ENCODE data around the gene HAAO. TPM values are rescaled to one million over a fixed set of nuclear protein-coding genes. Genes with fewer than 3 reads are reported as not detected.
A peak's percentile ranks its signal among the peaks of the same experiment; 100 is the strongest.

HAAO gene
- total and polyA plus RNA-seq, 2 experiments from 2014 or later = 0.36 TPM; not detected in 1

DNA sequence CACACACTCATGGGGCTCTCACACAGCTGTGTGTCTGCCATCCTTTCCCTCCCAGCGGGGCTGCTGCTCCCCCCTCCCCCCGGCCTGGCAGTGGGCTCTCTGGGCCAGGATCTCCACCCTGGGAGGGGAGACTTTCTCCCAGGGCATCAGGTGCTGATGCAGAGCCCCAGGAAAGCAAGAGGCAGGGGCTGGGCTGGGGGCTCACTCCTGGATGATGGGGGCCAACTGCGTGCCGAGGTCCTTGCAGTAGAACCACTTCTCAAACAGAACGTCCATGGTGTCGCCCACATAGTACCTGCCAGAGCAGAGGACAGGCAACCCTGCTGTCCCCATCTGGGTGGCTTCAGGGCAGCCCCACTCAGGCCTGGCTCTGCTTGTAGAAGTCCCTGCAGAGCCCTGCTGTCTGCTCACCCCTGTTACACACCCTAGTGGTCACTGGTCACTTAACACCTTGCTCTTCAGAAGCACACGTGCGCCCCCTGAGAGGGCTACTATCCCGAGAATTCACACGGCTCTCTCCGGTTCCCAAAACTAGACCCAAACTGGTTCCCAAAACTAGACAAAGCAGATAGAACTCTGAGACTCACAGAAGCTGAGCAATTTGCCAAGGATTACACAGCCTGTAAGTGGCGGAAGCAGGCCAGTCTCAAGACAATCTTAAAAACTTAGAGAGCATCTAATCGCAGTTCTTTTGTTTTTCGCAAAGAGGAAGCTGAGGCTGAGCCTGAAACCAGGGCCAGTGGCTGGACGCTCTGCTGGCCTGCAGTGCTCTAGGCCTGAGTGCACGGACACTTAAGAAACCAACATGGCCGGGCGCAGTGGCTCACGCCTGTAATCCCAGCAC lies 21.9 kb downstream of the HAAO start:
- Histone ChIP-seq H3K4me1 (ENCODE audit: insufficient read depth) (no peaks in the 10 kb centered on the region), H3K4me2 (ENCODE audit: unreplicated experiment) (no peak overlapping the region), H4K20me1 (ENCODE audit: insufficient read depth) (no peaks in the 10 kb centered on the region), H3K9me3 (ENCODE audit: low read depth) (no peaks in the 10 kb centered on the region), H2AFZ (no peak overlapping the region), H3F3A (ENCODE audit: insufficient read depth) (no peaks in the 10 kb centered on the region), H3K4me3 (no peak overlapping the region), H3K27me3 (replicated peaks; ENCODE audit: insufficient read depth) (no peaks in the 10 kb centered on the region), H3K9me2 (ENCODE audit: insufficient read depth) (no peaks in the 10 kb centered on the region), H3K9ac (no peak overlapping the region), H3K27ac (no peak overlapping the region), H3K36me3 (ENCODE audit: low read depth) (no peaks in the 10 kb centered on the region), H3K79me2 (ENCODE audit: insufficient read depth) (no peaks in the 10 kb centered on the region)
- WGBS, 2 experiments (ENCODE audit: low coverage in 1 of 2, low lambda C conversion rate in 2 of 2, missing lambda C conversion rate in 2 of 2) = 92 to 93% methylated on average over 18 to 19 of the region's 19 CpGs
- TF ChIP-seq EZH2phosphoT487 (IDR thresholded peaks at IDR 0.05; ENCODE audit: insufficient read depth, low read depth) (no peak), EZH2 (IDR thresholded peaks at IDR 0.05; ENCODE audit: insufficient read depth, poor library complexity, severe bottlenecking) (no peak)
- DNase-seq = peak; percentile 51
- in situ Hi-C loops (cut with MboI) = no loop called here

DNA sequence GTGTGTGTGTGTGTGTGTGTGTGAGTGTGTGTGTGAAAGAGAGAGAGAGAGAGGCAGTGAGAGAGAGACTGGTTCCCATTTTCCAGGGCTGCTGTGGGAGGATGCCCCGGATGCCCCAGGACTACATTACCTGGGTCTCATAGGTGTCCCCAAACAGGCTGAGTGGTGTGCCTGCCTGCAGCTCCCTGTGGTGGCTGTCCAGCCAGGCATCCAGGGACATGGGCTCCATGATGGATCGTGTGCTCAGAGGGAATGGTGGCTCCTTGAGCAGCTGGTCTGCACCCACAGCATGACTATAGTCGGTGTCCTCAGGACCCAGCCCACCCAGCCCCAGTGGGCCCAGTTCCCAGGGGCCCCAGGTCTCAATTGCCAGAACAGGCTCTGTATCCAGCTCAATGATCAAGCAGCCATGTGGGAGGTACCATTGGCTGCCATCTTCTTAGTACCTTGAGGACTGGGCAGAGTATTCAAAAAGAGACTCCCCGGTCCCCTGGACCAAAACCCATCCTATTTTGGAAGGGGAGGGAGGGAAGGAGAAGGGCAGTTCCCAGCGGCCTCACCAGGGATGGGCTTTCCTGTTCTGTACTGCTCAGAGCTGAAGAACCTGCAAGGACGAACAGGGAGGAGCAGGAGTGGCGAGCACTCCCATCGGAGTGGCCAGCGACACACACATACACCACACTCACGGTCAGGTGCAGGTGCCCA lies 22.6 kb downstream of the HAAO start:
- no peaks in the 10 kb centered on the region for H3K9me2 ChIP-seq (ENCODE audit: insufficient read depth)
- no peaks in the 10 kb centered on the region for H3K9me3 ChIP-seq (ENCODE audit: low read depth)
- no peaks in the 10 kb centered on the region for H3K36me3 ChIP-seq (ENCODE audit: low read depth)
- no peaks in the 10 kb centered on the region for H3K27me3 ChIP-seq (replicated peaks; ENCODE audit: insufficient read depth)
- no peaks in the 10 kb centered on the region for H4K20me1 ChIP-seq (ENCODE audit: insufficient read depth)
- no peak for DNase-seq
- no peaks in the 10 kb centered on the region for H3F3A ChIP-seq (ENCODE audit: insufficient read depth)
- H2AFZ ChIP-seq = no peak overlapping the region
- in situ Hi-C loops (cut with MboI) = no loop called here
- no peaks in the 10 kb centered on the region for H3K79me2 ChIP-seq (ENCODE audit: insufficient read depth)
- no peak overlapping the region for H3K4me2 ChIP-seq (ENCODE audit: unreplicated experiment)
- WGBS, 2 experiments (ENCODE audit: low coverage in 1 of 2, low lambda C conversion rate in 2 of 2, missing lambda C conversion rate in 2 of 2) = 84 to 86% methylated on average over 10 of the region's 10 CpGs
- no peak overlapping the region for H3K4me3 ChIP-seq
- no peak overlapping the region for H3K27ac ChIP-seq
- no peak overlapping the region for H3K9ac ChIP-seq
- no peaks in the 10 kb centered on the region for H3K4me1 ChIP-seq (ENCODE audit: insufficient read depth)
- TF ChIP-seq EZH2 (IDR thresholded peaks at IDR 0.05; ENCODE audit: insufficient read depth, poor library complexity, severe bottlenecking) = no peak
- no peak for TF ChIP-seq EZH2phosphoT487 (IDR thresholded peaks at IDR 0.05; ENCODE audit: insufficient read depth, low read depth)

DNA sequence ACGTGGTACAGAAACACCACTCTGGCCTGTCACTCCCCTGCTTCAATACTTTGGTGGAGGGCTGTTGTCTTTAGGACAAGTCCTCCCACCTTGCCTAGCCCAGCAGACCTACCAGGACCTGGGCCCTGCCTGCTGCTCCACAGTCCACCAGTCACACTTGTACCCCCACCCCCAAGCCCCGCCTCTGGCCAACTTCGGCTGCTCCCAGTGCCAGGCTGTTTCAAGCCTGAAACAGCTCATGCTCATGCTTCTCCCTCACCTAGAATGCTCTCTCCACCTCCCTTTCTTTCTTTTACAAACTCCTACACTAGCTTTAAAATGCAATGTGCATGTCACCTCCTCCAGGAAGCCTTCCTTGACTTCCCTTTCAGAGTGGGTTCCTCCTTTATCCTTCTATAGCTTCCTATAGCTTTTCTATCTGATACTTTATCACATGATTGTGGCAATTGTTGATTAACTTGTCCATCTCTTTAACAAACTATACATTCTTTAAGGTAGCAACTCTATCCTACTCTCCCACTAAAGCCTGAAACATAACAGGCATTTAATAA lies 23.6 kb downstream of the HAAO start:
- Histone ChIP-seq H3F3A (ENCODE audit: insufficient read depth) (no peaks in the 10 kb centered on the region), H3K9ac (no peak overlapping the region), H3K79me2 (ENCODE audit: insufficient read depth) (no peaks in the 10 kb centered on the region), H2AFZ (no peak overlapping the region), H3K9me3 (ENCODE audit: low read depth) (no peaks in the 10 kb centered on the region), H4K20me1 (ENCODE audit: insufficient read depth) (no peaks in the 10 kb centered on the region), H3K27ac (no peak overlapping the region), H3K4me2 (ENCODE audit: unreplicated experiment) (no peak overlapping the region), H3K27me3 (replicated peaks; ENCODE audit: insufficient read depth) (no peaks in the 10 kb centered on the region), H3K9me2 (ENCODE audit: insufficient read depth) (no peaks in the 10 kb centered on the region), H3K36me3 (ENCODE audit: low read depth) (no peaks in the 10 kb centered on the region), H3K4me3 (no peak overlapping the region), H3K4me1 (ENCODE audit: insufficient read depth) (no peaks in the 10 kb centered on the region)
- no peak for DNase-seq
- WGBS, 2 experiments (ENCODE audit: low coverage in 1 of 2, low lambda C conversion rate in 2 of 2, missing lambda C conversion rate in 2 of 2) = 71 to 72% methylated on average over 3 of the region's 3 CpGs
- in situ Hi-C loops (cut with MboI) = no loop called here
- TF ChIP-seq EZH2phosphoT487 (IDR thresholded peaks at IDR 0.05; ENCODE audit: insufficient read depth, low read depth) (no peak), EZH2 (IDR thresholded peaks at IDR 0.05; ENCODE audit: insufficient read depth, poor library complexity, severe bottlenecking) (no peak)

DNA sequence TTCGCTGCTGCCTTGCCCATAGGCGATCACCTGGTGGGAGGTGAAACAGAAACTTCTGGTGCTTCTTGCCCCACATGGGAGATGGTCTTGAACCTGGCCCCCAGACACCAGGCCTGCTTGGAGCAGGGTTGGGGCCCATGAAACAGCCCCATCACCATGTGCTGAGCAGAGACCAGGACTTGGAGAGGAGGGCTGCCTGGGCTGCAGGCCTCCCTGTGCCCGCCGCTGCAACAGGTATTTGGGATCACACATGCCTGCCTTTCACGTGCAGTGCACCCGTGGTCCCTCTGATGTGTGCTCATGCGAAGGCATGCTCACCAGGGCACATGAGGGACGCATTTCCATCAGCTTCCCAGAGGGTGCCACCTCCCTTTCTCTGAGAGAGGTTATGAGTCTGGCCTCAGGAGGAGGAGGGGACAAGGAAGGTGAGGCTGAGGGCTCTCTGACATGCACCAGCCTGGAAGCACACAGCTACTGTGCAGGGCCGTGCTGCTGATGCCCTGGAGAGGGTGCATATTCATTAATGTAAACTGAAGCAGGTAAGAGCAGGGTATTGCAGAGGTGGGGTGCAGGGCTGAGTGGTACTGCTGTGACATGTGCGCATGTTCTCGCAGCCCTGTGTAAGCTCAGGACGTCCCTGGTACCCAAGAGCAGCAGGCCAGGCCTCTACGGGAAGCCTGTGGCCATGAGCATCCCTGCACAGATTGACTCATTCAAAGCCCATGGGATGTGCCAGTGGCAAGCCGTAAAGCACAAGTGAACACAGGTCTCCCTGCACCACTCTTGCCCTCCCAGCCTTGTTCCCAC lies 24.3 kb downstream of the HAAO start:
- H3K79me2 ChIP-seq (ENCODE audit: insufficient read depth) = no peaks in the 10 kb centered on the region
- H3F3A ChIP-seq (ENCODE audit: insufficient read depth) = no peaks in the 10 kb centered on the region
- H3K4me3 ChIP-seq = no peak overlapping the region
- H3K27me3 ChIP-seq (replicated peaks; ENCODE audit: insufficient read depth) = no peaks in the 10 kb centered on the region
- DNase-seq = peak; percentile 13
- H3K9ac ChIP-seq = no peak overlapping the region
- H2AFZ ChIP-seq = no peak overlapping the region
- WGBS, 2 experiments (ENCODE audit: low coverage in 1 of 2, low lambda C conversion rate in 2 of 2, missing lambda C conversion rate in 2 of 2) = 79 to 83% methylated on average over 14 of the region's 14 CpGs
- no peak for TF ChIP-seq EZH2phosphoT487 (IDR thresholded peaks at IDR 0.05; ENCODE audit: insufficient read depth, low read depth)
- no peak for TF ChIP-seq EZH2 (IDR thresholded peaks at IDR 0.05; ENCODE audit: insufficient read depth, poor library complexity, severe bottlenecking)
- in situ Hi-C loops (cut with MboI) = no loop called here
- no peak overlapping the region for H3K27ac ChIP-seq
- H4K20me1 ChIP-seq (ENCODE audit: insufficient read depth) = no peaks in the 10 kb centered on the region
- H3K36me3 ChIP-seq (ENCODE audit: low read depth) = no peaks in the 10 kb centered on the region
- H3K4me2 ChIP-seq (ENCODE audit: unreplicated experiment) = no peak overlapping the region
- H3K4me1 ChIP-seq (ENCODE audit: insufficient read depth) = no peaks in the 10 kb centered on the region
- no peaks in the 10 kb centered on the region for H3K9me2 ChIP-seq (ENCODE audit: insufficient read depth)
- no peaks in the 10 kb centered on the region for H3K9me3 ChIP-seq (ENCODE audit: low read depth)
